Measurements from ENCODE around the gene ELP4. TPM values are rescaled to one million over a fixed set of nuclear protein-coding genes. Genes with fewer than 3 reads are reported as not detected.

Gene ELP4
- total RNA-seq, 6 experiments from 2014 or later = 7.3 to 16.4 (median 9.2) TPM

DNA sequence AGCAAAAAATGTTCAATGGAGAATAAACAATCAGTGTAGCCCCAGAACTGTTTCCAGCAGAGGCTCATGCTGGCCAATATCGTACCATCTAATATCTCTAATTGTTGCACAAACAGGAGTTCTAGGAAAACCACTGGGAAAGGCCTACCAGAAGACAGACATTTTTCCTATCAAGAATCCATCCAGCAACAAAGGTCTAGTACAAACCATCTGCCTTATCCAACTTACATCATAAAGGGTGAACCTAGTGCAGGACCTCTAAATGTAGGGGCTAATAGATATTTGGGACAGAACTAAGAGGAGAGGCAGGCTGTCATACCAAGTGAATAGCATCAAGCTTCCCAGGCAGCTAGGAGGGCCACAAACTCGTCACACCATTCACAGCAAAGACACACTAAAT is 282.9 kb downstream of the ELP4 start:
- no peak overlapping the region for H3K27ac ChIP-seq
- H3K4me1 ChIP-seq = no peaks in the 10 kb centered on the region
- H3K36me3 ChIP-seq = no peaks in the 10 kb centered on the region
- DNase-seq = no peak
- TF ChIP-seq POLR2A (IDR thresholded peaks at IDR 0.05) (no peak), CTCF (IDR thresholded peaks at IDR 0.05) (no peak)
- 96% methylated on average over 2 of the region's 2 CpGs for WGBS (ENCODE audit: insufficient coverage, low coverage, low lambda C conversion rate, missing lambda C conversion rate)
- H3K9me3 ChIP-seq = no peaks in the 10 kb centered on the region
- ATAC-seq = no peak
- H3K27me3 ChIP-seq = peaks cover 0 to 1% of the 10 kb centered on the region in 2 donors
- H3K4me3 ChIP-seq = no peak overlapping the region
- intact Hi-C loops (cut with DNase I) = no loop called here

DNA sequence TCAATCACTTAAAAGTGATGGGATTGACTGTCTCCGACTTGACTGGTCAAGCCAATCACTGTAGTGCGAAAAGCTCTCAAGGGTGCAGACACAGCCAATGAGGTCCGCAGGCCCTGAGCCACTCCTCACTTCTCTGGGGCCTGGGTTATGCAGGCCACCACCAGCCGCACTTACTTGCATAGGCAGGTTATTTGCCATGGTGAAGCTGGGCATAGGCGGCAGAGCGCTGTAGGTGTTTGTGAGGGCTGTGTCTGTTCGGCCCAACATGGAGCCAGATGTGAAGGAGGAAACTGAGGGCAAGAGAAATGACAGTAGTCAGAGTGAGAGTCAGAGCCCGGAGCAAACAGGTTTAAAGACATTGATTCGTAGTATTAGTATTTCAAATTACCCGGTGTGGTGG is 283.7 kb downstream of the ELP4 start:
- TF ChIP-seq CTCF (IDR thresholded peaks at IDR 0.05) (no peak), POLR2A (IDR thresholded peaks at IDR 0.05) (no peak)
- no peak overlapping the region for H3K27ac ChIP-seq
- H3K4me3 ChIP-seq = no peak overlapping the region
- intact Hi-C loops (cut with DNase I) = no loop called here
- DNase-seq (no peak), ATAC-seq (no peak)
- WGBS (ENCODE audit: insufficient coverage, low coverage, low lambda C conversion rate, missing lambda C conversion rate) = 91% methylated on average over 4 of the region's 10 CpGs
- no peaks in the 10 kb centered on the region for H3K4me1 ChIP-seq
- H3K27me3 ChIP-seq = peaks cover 0 to 9% of the 10 kb centered on the region in 2 donors
- no peaks in the 10 kb centered on the region for H3K36me3 ChIP-seq
- no peaks in the 10 kb centered on the region for H3K9me3 ChIP-seq

DNA sequence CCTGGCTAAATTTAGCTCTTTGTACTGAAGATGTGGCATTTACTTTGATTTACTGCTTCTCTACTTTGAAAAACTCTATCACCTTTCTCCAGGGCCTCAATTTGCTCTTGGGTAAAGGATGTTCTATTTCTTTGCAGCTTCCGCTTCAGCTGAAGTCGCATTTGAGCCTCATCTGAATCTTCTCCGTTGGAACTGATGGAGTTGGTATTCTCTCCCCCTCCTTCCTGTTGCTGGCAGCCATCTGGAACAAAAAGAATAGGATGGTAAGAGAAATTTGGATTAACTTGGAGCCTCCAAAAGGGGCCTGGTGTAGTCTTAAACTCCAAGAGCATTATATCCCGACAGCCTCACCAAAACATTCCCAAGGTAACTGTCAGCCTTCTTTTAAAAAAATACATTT is 285.0 kb downstream of the ELP4 start:
- 65% methylated on average over 4 of the region's 4 CpGs for WGBS (ENCODE audit: insufficient coverage, low coverage, low lambda C conversion rate, missing lambda C conversion rate)

DNA sequence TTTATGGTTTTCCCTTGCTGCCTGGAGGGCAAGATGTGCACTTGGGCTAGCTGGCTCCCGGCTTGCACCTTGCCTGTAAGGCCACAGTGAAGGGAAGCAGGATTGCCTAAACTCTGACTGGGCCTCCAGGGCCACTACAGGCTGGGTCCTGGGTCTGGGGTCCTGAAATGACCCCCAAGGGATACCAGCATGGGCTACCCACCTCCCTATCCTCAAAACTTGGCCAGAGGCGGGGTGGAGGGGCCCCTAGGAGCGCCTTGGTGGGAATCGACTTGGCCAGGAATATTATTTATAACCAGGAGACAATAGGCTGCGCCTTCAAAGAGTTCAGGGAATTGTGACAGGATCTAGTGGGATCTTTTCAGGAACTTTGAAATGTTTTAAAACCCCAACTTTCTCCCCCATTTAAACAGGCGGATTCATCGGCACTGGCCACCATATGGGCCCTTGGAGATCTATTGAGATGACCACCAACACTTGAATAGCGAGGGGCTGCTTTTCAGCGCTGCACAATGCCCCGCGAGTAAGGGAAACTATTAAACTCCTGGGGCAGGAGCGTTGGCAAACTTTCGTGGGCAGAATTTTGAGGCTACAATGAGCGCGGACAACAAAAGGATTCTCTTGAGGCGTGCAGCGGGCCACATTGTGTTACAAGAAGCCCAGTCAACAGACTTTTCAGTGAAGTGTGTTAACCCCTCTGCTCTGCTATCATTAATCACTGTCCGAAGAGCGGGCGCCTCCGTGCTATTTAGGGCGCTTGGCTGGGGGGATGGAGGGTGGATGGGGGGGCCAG is 286.3 kb downstream of the ELP4 start:
- Histone ChIP-seq H3K4me3 (no peak overlapping the region), H3K9me3 (no peaks in the 10 kb centered on the region), H3K4me1 (peaks cover 0 to 10% (median 0%) of the 10 kb centered on the region in 4 donors), H3K27me3 (peaks cover 13 to 33% of the 10 kb centered on the region in 2 donors), H3K36me3 (no peaks in the 10 kb centered on the region), H3K27ac (no peak overlapping the region)
- WGBS (ENCODE audit: insufficient coverage, low coverage, low lambda C conversion rate, missing lambda C conversion rate) = 56% methylated on average over 21 of the region's 22 CpGs
- no peak for ATAC-seq
- TF ChIP-seq POLR2A (IDR thresholded peaks at IDR 0.05) (no peak), CTCF (IDR thresholded peaks at IDR 0.05) (no peak)
- intact Hi-C loops (cut with DNase I) = no loop called here
- no peak for DNase-seq

More for the DNA sequence above, 285.0 kb downstream of the ELP4 start:
- ATAC-seq = no peak
- Histone ChIP-seq H3K27ac (no peak overlapping the region), H3K4me3 (no peak overlapping the region), H3K27me3 (peaks cover 12 to 22% of the 10 kb centered on the region in 2 donors), H3K9me3 (no peaks in the 10 kb centered on the region), H3K36me3 (no peaks in the 10 kb centered on the region), H3K4me1 (peaks cover 0 to 10% (median 0%) of the 10 kb centered on the region in 4 donors)
- intact Hi-C loops (cut with DNase I) = no loop called here
- TF ChIP-seq POLR2A (IDR thresholded peaks at IDR 0.05) = no peak
- no peak for DNase-seq

GRCh38 chr11:31796499-31797189 is 287.1 kb downstream of the ELP4 start:
- TF ChIP-seq POLR2A (IDR thresholded peaks at IDR 0.05) = no peak
- no peak for TF ChIP-seq CTCF (IDR thresholded peaks at IDR 0.05)
- DNase-seq (no peak), ATAC-seq (no peak)
- no peak overlapping the region for H3K4me3 ChIP-seq
- H3K9me3 ChIP-seq = no peaks in the 10 kb centered on the region
- H3K27me3 ChIP-seq = peaks cover 13 to 34% of the 10 kb centered on the region in 2 donors
- peaks cover 0 to 10% (median 0%) of the 10 kb centered on the region in 4 donors for H3K4me1 ChIP-seq
- intact Hi-C loops (cut with DNase I) = no loop called here
- no peaks in the 10 kb centered on the region for H3K36me3 ChIP-seq
- 7% methylated on average over 14 of the region's 19 CpGs for whole genome bisulfite sequencing (ENCODE audit: insufficient coverage, low coverage, low lambda C conversion rate, missing lambda C conversion rate)
- H3K27ac ChIP-seq = no peak overlapping the region
